HG03066 (cell line): Measurements from ENCODE around the gene GFAP.
A peak's percentile ranks its signal among the peaks of the same experiment; 100 is the strongest.

Experiments
- ATAC-seq: cut with Tn5 transposase; IDR thresholded peaks from one replicate; pipeline ENCODE4 v1.9.1; 2021; ENCODE audit warnings: low read depth; ENCODE audit not compliant: unreplicated experiment

GFAP gene

GRCh38 chr17:44903012-44903685, 12.2 kb downstream of the GFAP start:
- ATAC-seq: no peak

GRCh38 chr17:44902135-44902760, 13.1 kb downstream of the GFAP start:
- ATAC-seq: no peak

GRCh38 chr17:44901411-44901921, 13.8 kb downstream of the GFAP start:
- no peak for ATAC-seq

GRCh38 chr17:44900894-44901293, 14.4 kb downstream of the GFAP start:
- ATAC-seq: no peak

GRCh38 chr17:44899074-44899782, 16.1 kb downstream of the GFAP start, which contains the start of gene EFTUD2:
Gene EFTUD2, minus strand, starts transcription at chr17:44899445. Its CDS starts 4,924 bp downstream, at chr17:44894521.
- ATAC-seq: peak; percentile 66

- no peak for ATAC-seq
These were observed 16.6 kb downstream of the GFAP start for GRCh38 chr17:44898768-44899073.

- ATAC-seq: no peak
These were observed 20.7 kb downstream of the GFAP start for GRCh38 chr17:44894642-44895041.

- ATAC-seq: no peak
These were observed 23.1 kb downstream of the GFAP start for GRCh38 chr17:44892250-44892649.

- ATAC-seq: no peak
These were observed 26.3 kb downstream of the GFAP start for GRCh38 chr17:44889003-44889402.

- ATAC-seq: no peak
These were observed 27.0 kb downstream of the GFAP start for GRCh38 chr17:44887971-44888954.

- ATAC-seq: no peak
These were observed 28.3 kb downstream of the GFAP start for GRCh38 chr17:44887016-44887415.

- no peak for ATAC-seq
These were observed 30.4 kb downstream of the GFAP start for GRCh38 chr17:44884941-44885340.

- no peak for ATAC-seq
These were observed 34.2 kb downstream of the GFAP start for GRCh38 chr17:44881145-44881544.

- no peak for ATAC-seq
These were observed 35.2 kb downstream of the GFAP start for GRCh38 chr17:44880062-44880461.

GRCh38 chr17:44879376-44879775, 35.9 kb downstream of the GFAP start:
- ATAC-seq: no peak

GRCh38 chr17:44878627-44879221, 36.6 kb downstream of the GFAP start:
- ATAC-seq: no peak

- no peak for ATAC-seq
These were observed 38.2 kb downstream of the GFAP start for GRCh38 chr17:44877121-44877520.

GRCh38 chr17:44875761-44876160, 39.5 kb downstream of the GFAP start:
- no peak for ATAC-seq

GRCh38 chr17:44872131-44872768, 43.0 kb downstream of the GFAP start:
- no peak for ATAC-seq

- no peak for ATAC-seq
These were observed 43.7 kb downstream of the GFAP start for GRCh38 chr17:44871556-44871955.
